Activated naive CD4-positive, alpha-beta T cell treated with anti-CD3 and anti-CD28 coated beads, Interleukin-2, amount 50 U/mL, for 24 hours (primary cell): Measurements from ENCODE around the gene TCAP.

Source experiments
- H3K27ac Mint-ChIP-seq: one replicate; pipeline ENCODE4 v1.8.0; 2021; ENCODE audit warnings: mild to moderate bottlenecking, mixed read lengths
- H3K27me3 Mint-ChIP-seq: one replicate; pipeline ENCODE4 v1.8.0; 2021; ENCODE audit warnings: mixed read lengths
- H3K36me3 Mint-ChIP-seq: one replicate; pipeline ENCODE4 v1.8.0; 2021; ENCODE audit warnings: mixed read lengths
- H3K4me1 Mint-ChIP-seq: one replicate; pipeline ENCODE4 v1.8.0; 2021; ENCODE audit warnings: mixed read lengths
- H3K4me3 Mint-ChIP-seq: one replicate; pipeline ENCODE4 v1.8.0; 2021; ENCODE audit warnings: mild to moderate bottlenecking, mixed read lengths
- H3K9me3 Mint-ChIP-seq: one replicate; pipeline ENCODE4 v1.8.0; 2021; ENCODE audit warnings: mixed read lengths

Gene TCAP

DNA sequence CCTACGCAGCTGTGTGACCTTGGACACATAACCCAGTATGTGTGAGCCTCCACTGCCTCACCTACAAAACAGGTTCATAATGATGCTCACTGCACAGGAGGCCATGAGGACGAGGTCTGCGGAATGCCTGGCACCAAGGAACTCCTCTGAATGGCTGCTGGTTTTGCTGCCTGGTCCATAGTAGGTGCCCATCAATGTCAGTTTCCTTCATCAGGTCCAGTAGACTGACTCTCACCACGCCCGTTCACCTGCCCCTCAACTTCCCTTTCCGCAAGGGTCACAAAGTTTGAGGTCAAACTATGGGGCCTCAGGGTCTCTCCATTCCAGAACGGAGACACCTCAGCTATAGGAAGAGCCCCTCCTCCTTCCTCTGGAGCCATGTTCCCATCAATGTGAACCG lies 11.9 kb downstream of the TCAP start:
- peaks cover 65% of the 10 kb centered on the region for H3K4me1 Mint-ChIP-seq
- H3K27me3 Mint-ChIP-seq, result no peaks in the 10 kb centered on the region
- H3K27ac Mint-ChIP-seq, result no peak overlapping the region
- no peaks in the 10 kb centered on the region for H3K9me3 Mint-ChIP-seq
- H3K36me3 Mint-ChIP-seq, result peaks cover 2% of the 10 kb centered on the region
- H3K4me3 Mint-ChIP-seq, result no peak overlapping the region

DNA sequence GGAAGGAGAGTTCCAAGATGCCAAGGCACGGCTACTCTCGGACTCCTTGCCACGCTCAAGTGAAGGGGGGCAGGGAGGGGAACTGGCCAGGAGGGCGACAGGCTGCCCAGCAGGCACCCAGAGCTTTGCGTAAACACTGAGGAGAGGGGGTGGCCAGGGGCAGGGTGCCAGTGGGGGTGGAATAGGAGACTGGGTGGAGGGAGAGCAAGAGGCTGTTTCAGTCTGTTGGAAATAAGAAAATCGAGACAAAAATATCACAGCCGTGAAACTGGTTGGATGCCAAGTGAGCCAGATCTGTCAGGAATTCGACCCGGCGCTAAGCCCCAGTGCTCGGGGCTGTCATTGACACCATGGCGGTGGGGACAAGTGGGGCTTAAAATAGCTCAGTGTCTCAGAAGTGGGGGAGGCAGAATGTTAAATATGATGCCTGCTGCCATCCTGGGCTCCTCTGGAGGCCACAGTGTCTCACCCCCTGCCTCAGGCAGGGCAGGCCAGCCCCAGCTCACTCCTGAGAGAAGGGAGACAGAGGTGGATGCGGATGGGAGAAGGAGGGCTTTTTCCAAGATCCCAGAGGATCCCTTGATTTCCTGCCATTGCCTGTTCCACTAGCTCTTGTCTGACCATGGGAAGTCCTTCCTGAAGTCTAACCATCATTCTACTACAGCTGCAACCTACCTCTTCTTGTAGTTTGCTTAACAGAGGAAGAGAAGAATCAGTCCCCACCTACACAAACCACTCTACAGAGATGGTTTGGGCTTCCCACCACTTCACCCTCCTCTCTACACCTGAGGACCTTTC lies 12.6 kb downstream of the TCAP start:
- no peaks in the 10 kb centered on the region for H3K27me3 Mint-ChIP-seq
- peak overlapping the region; percentile 17 for H3K27ac Mint-ChIP-seq
- H3K4me1 Mint-ChIP-seq, result peaks cover 61% of the 10 kb centered on the region
- no peaks in the 10 kb centered on the region for H3K9me3 Mint-ChIP-seq
- peaks cover 4% of the 10 kb centered on the region for H3K36me3 Mint-ChIP-seq
- no peak overlapping the region for H3K4me3 Mint-ChIP-seq

DNA sequence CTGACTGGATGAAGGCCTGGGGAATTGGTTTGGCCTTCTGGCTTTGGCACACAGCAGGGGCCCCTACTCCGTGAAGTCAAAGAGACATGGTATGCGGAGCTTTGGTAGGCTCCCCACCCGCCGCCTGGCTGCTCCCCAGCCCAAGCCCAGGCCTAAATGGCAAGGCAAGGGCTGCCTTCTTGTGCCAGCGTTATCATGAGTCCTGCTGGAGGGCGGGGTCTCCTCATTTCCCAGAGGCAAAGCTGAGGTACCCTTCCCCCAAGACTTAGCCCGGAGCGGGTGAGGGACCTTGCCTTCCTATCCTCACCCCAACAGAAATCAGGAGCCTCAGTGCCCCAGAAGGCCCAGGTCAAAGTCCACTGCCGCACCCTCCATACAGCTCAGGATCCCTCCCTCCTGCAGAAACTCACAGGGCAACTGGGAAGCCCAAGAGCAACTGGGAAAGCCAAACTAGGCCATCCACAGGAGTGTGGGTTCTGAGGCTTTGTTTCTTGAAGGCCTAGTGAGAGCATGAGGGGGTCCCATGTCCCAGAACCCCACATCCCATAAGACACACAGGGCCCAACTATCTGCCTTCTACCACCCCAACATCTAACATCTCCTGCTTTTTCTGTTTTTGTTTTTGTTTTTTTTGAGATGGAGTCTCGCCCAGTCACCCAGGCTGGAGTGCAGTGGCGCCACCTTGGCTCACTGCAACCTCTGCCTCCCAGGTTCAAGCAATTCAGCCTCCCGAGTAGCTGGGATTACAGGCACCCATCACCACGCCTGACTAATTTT lies 13.4 kb downstream of the TCAP start:
- peaks cover 64% of the 10 kb centered on the region for H3K4me1 Mint-ChIP-seq
- H3K27ac Mint-ChIP-seq, result peak overlapping the region; percentile 96
- H3K27me3 Mint-ChIP-seq, result no peaks in the 10 kb centered on the region
- H3K36me3 Mint-ChIP-seq, result peaks cover 4% of the 10 kb centered on the region
- H3K4me3 Mint-ChIP-seq, result no peak overlapping the region
- H3K9me3 Mint-ChIP-seq, result no peaks in the 10 kb centered on the region

DNA sequence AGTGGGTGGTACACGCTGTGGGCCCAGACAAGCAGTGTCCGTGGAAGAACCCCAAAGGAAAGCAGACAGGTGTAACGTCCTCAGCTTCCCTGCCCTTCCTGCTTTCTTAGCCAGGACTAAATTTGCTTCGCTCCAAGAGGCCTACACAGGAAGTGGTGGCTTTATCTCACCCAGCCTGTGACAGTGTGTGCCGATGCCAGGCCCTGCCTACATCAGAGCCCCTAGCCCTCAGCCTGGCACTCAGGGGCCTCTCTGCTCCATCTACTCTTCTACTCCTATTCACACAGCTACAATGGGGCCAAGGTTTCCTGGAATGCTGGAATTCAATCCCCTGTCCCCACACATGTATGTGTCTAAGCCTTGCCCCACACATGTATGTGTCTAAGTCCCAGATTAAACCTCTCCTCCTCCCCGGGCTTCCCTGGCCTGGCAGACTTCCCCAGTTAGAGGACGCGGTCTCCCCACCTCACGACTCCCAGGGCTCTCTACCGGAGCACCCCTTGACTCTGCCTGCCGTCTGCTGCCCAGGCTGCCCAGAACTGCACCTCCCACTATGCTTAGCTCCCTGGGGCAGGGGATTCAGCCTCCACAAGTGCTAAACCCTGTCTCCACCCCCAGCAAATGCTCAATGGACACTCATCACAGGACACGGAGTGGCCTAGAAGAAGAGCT lies 14.5 kb downstream of the TCAP start:
- H3K27me3 Mint-ChIP-seq, result no peaks in the 10 kb centered on the region
- H3K27ac Mint-ChIP-seq, result peak overlapping the region; percentile 96
- H3K4me1 Mint-ChIP-seq, result peaks cover 64% of the 10 kb centered on the region
- peak overlapping the region; percentile 15 for H3K4me3 Mint-ChIP-seq
- H3K36me3 Mint-ChIP-seq, result peaks cover 6% of the 10 kb centered on the region
- H3K9me3 Mint-ChIP-seq, result no peaks in the 10 kb centered on the region

DNA sequence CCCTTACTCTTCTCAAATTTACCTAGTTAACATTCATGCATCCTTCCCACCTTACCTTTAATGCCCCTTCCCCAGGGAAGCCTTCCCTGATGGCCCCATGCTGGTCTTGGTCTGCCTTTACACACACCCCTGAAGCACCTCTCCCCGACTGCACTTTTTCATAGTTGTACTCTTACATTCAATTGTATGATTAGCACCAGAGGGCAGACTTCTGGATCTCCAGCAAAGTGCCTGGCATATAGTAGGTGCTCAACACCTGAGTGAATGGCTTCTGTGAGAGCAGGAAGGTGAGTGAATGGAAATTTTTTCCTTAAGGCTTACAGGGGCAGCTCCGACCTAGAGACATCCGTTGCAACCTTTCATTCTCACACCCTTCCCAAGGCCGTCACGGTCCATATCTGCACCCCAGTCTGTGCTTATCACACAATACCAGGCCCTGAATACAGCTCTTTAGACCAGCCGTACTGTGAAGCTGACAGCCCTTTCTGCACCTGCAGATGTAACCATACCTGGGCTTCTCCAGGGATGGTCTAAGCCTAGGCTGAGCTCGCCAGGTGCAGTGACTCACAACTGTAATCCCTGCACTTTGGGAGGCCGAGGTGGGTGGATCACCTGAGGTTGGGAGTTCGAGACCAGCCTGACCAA lies 18.3 kb downstream of the TCAP start:
- peaks cover 52% of the 10 kb centered on the region for H3K4me1 Mint-ChIP-seq
- H3K27ac Mint-ChIP-seq, result no peak overlapping the region
- peaks cover 10% of the 10 kb centered on the region for H3K36me3 Mint-ChIP-seq
- H3K9me3 Mint-ChIP-seq, result no peaks in the 10 kb centered on the region
- no peak overlapping the region for H3K4me3 Mint-ChIP-seq
- H3K27me3 Mint-ChIP-seq, result no peaks in the 10 kb centered on the region

DNA sequence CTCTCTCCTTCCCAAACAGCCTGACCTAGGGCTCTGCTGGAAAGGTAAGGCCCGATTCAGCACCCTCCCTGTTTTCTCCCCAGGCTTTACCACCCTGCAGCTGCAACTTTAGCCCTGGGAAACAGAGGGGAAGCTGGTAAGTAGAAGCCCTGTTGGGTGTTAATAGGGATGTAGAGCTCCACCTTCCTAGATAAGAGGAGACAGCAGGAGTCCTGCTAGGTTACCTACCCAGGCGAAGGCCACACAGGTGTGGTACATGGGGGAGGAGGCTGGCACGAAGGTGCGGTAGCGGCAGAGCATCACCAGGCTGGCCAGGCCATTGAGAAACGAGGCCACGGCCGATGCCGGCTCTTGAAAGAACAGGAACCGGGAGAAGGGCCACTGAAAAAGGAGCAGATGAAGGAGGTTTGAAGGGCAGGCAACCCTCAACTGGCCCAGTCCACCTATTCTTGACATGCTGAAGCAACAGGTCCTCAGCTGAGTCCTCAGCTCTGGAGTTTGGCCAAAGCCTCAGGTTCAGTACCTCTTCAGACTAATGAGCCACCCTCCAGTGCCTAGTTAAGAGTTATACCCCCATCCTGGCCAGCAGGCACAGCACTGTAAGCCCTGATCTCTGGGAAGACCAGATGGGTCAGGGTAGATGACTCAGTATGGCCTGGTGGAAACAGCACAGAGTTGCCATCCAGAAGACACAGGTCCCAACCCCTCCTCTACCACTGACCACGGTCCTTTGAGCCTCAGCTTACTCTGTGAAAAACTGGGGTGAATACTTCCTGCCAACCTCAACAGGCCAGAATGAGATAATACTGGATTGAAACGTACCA lies 19.4 kb downstream of the TCAP start:
- no peak overlapping the region for H3K4me3 Mint-ChIP-seq
- no peaks in the 10 kb centered on the region for H3K9me3 Mint-ChIP-seq
- peaks cover 48% of the 10 kb centered on the region for H3K4me1 Mint-ChIP-seq
- H3K27me3 Mint-ChIP-seq, result no peaks in the 10 kb centered on the region
- peak overlapping the region; percentile 35 for H3K27ac Mint-ChIP-seq
- H3K36me3 Mint-ChIP-seq, result peaks cover 13% of the 10 kb centered on the region

DNA sequence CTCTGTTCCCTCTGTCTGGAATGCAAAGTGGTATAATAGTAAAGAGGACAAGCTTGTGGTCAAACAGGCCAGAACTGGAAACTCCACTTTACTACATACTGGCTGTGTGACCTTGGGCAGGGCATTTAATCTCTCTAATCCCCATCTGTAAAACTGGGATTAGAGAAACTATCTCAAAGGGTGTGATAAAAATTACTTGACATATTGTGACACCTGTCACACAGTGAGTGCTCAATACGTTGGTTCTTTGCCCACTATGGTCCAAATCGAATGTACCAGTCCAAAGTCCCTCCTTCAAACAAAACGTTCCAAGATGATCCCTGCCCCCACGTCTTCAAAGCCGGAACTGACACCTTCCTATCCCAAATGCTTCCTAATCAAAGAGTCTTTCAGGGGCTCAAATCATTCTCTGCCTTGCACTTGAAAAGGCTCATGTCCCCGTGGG lies 22.0 kb downstream of the TCAP start:
- Mint-ChIP-seq H3K4me1 (peaks cover 31% of the 10 kb centered on the region), H3K36me3 (peaks cover 11% of the 10 kb centered on the region), H3K27me3 (no peaks in the 10 kb centered on the region), H3K9me3 (no peaks in the 10 kb centered on the region), H3K27ac (peak overlapping the region; percentile 96), H3K4me3 (peak overlapping the region; percentile 99)

DNA sequence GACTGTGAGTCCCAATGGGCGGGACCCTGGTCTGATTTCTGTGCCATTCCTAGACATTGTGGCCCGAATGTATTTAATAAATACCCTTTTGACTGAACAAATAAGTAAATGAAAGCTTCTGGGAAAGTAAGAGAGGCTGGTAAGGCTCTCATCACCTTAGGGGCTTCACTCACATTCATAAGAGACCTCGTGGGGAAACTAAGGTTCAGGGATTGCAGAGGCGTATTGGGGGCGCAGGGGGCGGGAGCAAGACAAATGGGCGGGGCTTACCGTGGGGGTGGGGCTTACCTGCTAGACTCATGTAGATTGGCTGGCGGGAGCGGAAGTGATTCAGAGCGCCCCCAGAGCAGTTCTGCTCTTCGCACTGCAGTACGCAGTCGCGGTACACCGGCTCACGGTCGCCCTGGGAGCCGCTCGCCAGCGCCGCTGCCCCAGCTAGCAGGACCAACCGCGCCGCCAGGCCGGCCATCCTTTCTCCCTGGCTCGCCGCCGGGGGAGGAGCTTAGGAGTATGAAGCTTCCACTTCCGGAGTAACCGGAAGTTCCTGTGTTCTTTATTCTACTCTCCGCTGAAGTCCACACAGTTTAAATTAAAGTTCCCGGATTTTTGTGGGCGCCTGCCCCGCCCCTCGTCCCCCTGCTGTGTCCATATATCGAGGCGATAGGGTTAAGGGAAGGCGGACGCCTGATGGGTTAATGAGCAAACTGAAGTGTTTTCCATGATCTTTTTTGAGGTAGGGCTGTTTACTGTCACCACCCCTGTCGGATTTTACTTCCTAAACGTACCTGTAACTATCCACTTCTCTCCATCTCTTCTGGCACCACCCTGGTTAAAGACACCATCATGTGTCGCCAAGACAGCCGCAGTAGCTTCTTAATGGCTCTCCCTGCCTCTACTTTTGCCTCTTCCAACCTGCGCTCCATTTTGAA lies 22.7 kb downstream of the TCAP start, which contains the start of gene PGAP3:
Gene PGAP3, minus strand, starts transcription at position 512 of the 929 bp plus-strand sequence. Its CDS starts 43 bp downstream, at position 469.
- Mint-ChIP-seq H3K27ac (peak within 1 kb of the TSS; percentile 96), H3K27me3 (no peaks in the 10 kb centered on the region), H3K4me3 (peak within 1 kb of the TSS; percentile 99), H3K36me3 (peaks cover 9% of the 10 kb centered on the region), H3K9me3 (no peaks in the 10 kb centered on the region), H3K4me1 (peaks cover 31% of the 10 kb centered on the region)

DNA sequence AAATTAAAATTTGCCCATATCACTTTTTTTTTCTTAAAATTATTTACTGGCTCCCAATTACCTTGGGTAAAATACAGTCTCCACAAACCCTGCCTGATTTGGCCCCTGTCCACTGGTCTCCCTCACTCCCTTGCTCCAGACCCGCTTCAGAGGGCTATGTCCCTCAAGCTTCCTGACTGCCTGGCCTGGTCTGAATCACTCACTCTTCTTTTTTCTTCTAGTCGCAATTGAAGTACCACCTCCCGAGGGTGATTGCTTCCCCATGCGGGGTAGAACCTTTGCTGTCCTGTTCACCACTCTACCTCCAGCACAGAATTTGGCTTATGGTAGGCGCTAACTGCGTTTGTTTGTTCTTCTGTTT lies 23.3 kb downstream of the TCAP start:
- Mint-ChIP-seq H3K4me1 (peaks cover 28% of the 10 kb centered on the region), H3K4me3 (peak overlapping the region; percentile 99), H3K27ac (peak overlapping the region; percentile 96), H3K9me3 (no peaks in the 10 kb centered on the region), H3K27me3 (no peaks in the 10 kb centered on the region), H3K36me3 (peaks cover 9% of the 10 kb centered on the region)

DNA sequence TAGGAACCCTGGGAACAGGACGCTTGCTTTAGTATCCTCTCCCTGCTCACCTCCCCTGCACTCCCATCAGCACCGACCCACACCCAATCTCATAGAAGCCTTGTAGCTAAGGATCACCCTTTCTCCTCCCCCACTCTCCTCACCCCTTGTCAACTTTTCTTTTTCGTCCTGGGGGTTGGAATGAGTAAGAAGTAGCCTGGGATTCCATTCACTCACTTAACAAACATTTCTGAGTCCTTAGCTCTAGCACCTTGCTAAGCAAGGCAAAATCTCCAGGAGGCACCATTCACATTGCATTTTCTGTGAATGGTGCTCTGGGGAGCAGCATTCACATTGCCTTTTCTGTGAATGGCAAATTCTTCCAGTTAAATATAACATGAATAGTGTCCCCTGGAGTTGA lies 23.8 kb downstream of the TCAP start:
- Mint-ChIP-seq H3K9me3 (no peaks in the 10 kb centered on the region), H3K4me3 (peak overlapping the region; percentile 99), H3K27ac (no peak overlapping the region), H3K27me3 (no peaks in the 10 kb centered on the region), H3K36me3 (peaks cover 9% of the 10 kb centered on the region), H3K4me1 (peaks cover 28% of the 10 kb centered on the region)

DNA sequence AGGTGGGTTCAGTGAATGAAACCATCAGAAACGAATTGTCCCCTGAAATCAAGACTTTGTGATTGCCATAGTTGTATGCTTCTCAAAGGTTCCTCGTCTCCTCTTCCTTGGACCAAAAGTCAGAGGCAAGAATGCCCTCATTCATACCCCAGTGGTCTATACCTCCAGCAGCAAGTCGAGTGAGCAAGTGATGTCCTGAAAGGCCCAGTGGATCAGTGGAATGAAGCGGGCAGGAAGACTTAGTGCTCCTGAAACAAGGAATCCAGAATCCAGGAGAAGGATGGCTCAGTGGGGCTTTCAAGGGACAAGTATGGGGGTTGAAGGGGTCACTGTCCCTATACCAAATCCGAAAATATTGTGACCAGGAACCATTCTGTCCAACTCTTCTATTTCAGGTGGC lies 29.4 kb downstream of the TCAP start:
- Mint-ChIP-seq H3K36me3 (peaks cover 3% of the 10 kb centered on the region), H3K27me3 (peaks cover 9% of the 10 kb centered on the region), H3K4me1 (peaks cover 6% of the 10 kb centered on the region), H3K9me3 (no peaks in the 10 kb centered on the region), H3K27ac (no peak overlapping the region), H3K4me3 (no peak overlapping the region)

DNA sequence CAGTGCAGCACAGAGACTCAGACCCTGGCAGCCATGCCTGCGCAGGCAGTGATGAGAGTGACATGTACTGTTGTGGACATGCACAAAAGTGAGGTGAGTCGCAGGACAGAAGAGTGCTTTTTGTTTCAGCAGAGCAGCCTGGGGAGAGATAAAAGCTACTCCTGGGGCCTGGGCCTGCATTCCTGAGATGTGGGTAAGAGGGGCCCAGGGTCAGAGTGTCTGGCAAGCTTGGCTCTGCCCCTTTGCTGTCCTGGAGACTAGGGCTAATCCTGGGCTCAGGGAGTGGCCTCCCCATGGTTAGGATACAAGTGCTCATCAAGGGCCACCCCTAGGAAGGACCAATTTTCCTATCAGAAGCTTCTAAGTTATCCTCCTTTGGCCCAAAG lies 29.9 kb downstream of the TCAP start:
- Mint-ChIP-seq H3K27me3 (peaks cover 12% of the 10 kb centered on the region), H3K4me1 (peaks cover 9% of the 10 kb centered on the region), H3K9me3 (no peaks in the 10 kb centered on the region), H3K4me3 (no peak overlapping the region), H3K36me3 (peaks cover 3% of the 10 kb centered on the region), H3K27ac (no peak overlapping the region)

DNA sequence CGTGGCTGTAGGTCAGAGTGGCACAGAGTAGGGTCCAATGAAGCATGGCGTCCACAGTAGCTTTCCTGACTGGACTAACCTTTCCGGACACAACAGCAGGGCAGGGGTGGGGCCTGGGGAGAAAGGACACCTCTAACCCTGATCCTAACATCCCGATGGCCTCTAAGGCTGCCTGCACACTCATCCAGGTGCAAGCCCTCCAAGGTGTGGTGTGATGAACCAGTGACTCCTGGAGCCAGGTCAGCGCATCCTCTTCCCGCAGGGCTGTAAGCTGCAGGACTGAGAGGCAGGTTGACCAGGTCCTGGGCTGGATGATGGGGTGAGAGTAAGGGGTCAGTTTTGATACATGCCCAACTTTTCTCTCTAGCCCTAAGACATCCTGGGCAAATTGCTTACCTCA lies 31.6 kb downstream of the TCAP start:
- H3K27me3 Mint-ChIP-seq, result peaks cover 21% of the 10 kb centered on the region
- no peak overlapping the region for H3K4me3 Mint-ChIP-seq
- no peaks in the 10 kb centered on the region for H3K9me3 Mint-ChIP-seq
- peaks cover 9% of the 10 kb centered on the region for H3K4me1 Mint-ChIP-seq
- H3K36me3 Mint-ChIP-seq, result peaks cover 5% of the 10 kb centered on the region
- no peak overlapping the region for H3K27ac Mint-ChIP-seq

DNA sequence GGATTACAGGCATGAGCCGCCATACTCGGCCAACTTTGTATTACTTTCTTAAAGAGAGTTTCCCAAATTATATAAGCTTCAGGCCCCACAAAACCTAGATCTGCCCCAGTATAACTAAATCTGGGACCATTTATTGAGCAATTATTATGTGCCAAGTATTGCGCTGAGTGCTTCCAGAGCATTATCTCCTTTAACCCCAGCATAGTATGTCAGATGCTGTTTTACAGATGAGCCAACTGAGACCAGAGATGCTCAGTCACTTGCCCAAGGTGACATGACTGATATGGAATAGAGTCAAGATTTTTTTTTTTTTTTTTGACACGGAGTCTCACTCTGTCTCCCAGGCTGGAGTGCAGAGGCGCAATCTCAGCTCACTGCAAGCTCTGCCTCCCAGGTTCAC lies 32.8 kb downstream of the TCAP start:
- Mint-ChIP-seq H3K9me3 (no peaks in the 10 kb centered on the region), H3K27ac (no peak overlapping the region), H3K4me3 (no peak overlapping the region), H3K4me1 (peaks cover 9% of the 10 kb centered on the region), H3K27me3 (peaks cover 23% of the 10 kb centered on the region), H3K36me3 (peaks cover 5% of the 10 kb centered on the region)
